HCT116 (cell line): ENCODE results near the gene INTS4.

Experiments used
- EGR1 ChIP-seq: IDR thresholded peaks from 2 replicates; pipeline ENCODE4 v1.6.1; 2012; ENCODE audit warnings: low read depth
- ELF1 ChIP-seq: IDR thresholded peaks from 2 replicates; pipeline ENCODE4 v1.6.1; 2012; ENCODE audit warnings: low read depth, borderline replicate concordance
- EZH2 ChIP-seq: fragments of 200-600 bp; sonication (generic); IDR thresholded peaks from 2 replicates; pipeline ENCODE4 v1.6.1; 2017; ENCODE audit warnings: antibody characterized with exemption, mixed run types
- EZH2phosphoT487 ChIP-seq: fragments of 200-600 bp; IDR thresholded peaks from 2 replicates; pipeline ENCODE4 v1.6.1; 2018; ENCODE audit warnings: antibody characterized with exemption, borderline replicate concordance
- MAX ChIP-seq: IDR thresholded peaks from 2 replicates; pipeline ENCODE4 v1.6.1; 2012
- POLR2A ChIP-seq: IDR thresholded peaks from 2 replicates; pipeline ENCODE4 v1.7.0; 2011; ENCODE audit warnings: borderline replicate concordance; ENCODE audit not compliant: insufficient read depth, insufficient read length; ENCODE audit errors: extremely low read depth
- POLR2AphosphoS5 ChIP-seq: IDR thresholded peaks from 2 replicates; pipeline ENCODE4 v1.6.1; 2011; ENCODE audit warnings: mild to moderate bottlenecking, low read depth, low read length, moderate library complexity
- RAD21 ChIP-seq: IDR thresholded peaks from 2 replicates; pipeline ENCODE4 v1.6.1; 2012; ENCODE audit warnings: low read depth, mild to moderate bottlenecking
- REST ChIP-seq: IDR thresholded peaks from 2 replicates; pipeline ENCODE4 v1.6.1; 2012; ENCODE audit warnings: low read depth
- TCF7L2 ChIP-seq: IDR thresholded peaks from 2 replicates; pipeline ENCODE4 v1.7.0; 2011; ENCODE audit warnings: borderline replicate concordance, inconsistent platforms; ENCODE audit not compliant: insufficient read depth, insufficient read length; ENCODE audit errors: extremely low read depth
- YY1 ChIP-seq: IDR thresholded peaks from 2 replicates; pipeline ENCODE4 v1.6.1; 2011; ENCODE audit warnings: low read length, low read depth, moderate library complexity, mild to moderate bottlenecking; ENCODE audit not compliant: insufficient replicate concordance; ENCODE audit errors: extremely low read depth
- ZBTB33 ChIP-seq: IDR thresholded peaks from 2 replicates; pipeline ENCODE4 v1.6.1; 2011; ENCODE audit warnings: mild to moderate bottlenecking, low read length, moderate library complexity; ENCODE audit not compliant: insufficient replicate concordance; ENCODE audit errors: extremely low read depth
- TF ChIP-seq, protein P1 (sequence below), 3 experiments: fragments of 200-600 bp in 1 of 3; sonication (generic) in 1 of 3; IDR thresholded peaks in 2 of 3; conservative IDR thresholded peaks in 1 of 3; 2 replicates each; pipeline ENCODE4 v1.5.1; 2012 to 2017; ENCODE audit warnings: low read depth in 2 of 3, low read length in 2 of 3, antibody characterized with exemption in 1 of 3, borderline replicate concordance in 1 of 3, control low read depth in 1 of 3, mild to moderate bottlenecking in 1 of 3, mixed read lengths in 1 of 3, mixed run types in 1 of 3, moderate library complexity in 1 of 3; ENCODE audit not compliant: insufficient read depth in 1 of 3

DNA sequence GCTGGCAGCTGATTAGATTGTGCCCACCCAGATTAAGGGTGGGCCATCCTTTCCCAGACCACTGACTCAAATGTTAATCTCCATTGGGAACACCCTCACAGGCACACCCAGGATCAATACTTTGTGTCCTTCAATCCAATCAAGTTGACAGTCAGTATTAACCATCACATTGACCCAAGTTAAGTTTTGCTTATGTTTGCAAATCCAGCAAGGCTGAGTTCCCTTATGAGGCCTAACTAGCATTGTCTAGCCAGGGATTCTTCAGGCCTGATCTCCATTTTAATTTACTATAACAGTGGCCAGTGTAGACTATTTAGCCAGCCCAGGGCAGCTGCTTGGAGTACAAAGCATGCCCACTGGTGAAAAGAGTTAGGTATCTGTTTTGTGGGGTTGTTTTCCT is 30.9 kb upstream of the INTS4 start:
- TF ChIP-seq MAX (no peak), POLR2AphosphoS5 (no peak), RAD21 (no peak), EZH2 (no peak), REST (no peak), POLR2A (no peak), ZBTB33 (no peak), EGR1 (no peak), TCF7L2 (no peak), ELF1 (no peak), EZH2phosphoT487 (no peak), YY1 (no peak)
- TF ChIP-seq, protein P1, sequence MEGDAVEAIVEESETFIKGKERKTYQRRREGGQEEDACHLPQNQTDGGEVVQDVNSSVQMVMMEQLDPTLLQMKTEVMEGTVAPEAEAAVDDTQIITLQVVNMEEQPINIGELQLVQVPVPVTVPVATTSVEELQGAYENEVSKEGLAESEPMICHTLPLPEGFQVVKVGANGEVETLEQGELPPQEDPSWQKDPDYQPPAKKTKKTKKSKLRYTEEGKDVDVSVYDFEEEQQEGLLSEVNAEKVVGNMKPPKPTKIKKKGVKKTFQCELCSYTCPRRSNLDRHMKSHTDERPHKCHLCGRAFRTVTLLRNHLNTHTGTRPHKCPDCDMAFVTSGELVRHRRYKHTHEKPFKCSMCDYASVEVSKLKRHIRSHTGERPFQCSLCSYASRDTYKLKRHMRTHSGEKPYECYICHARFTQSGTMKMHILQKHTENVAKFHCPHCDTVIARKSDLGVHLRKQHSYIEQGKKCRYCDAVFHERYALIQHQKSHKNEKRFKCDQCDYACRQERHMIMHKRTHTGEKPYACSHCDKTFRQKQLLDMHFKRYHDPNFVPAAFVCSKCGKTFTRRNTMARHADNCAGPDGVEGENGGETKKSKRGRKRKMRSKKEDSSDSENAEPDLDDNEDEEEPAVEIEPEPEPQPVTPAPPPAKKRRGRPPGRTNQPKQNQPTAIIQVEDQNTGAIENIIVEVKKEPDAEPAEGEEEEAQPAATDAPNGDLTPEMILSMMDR (IDR thresholded peaks at IDR 0.05 in 2 of 3, conservative IDR thresholded peaks at IDR 0.05 in 1 of 3; ENCODE audit: borderline replicate concordance in 1 of 3, insufficient read depth in 1 of 3, low read depth in 2 of 3, low read length in 2 of 3), result no peak
